Peyer's patch (tissue), 4 donors: Measurements from ENCODE around the gene TMC5. TPM values are rescaled to one million over a fixed set of nuclear protein-coding genes. Genes with fewer than 3 reads are reported as not detected.
A peak's percentile ranks its signal among the peaks of the same experiment; 100 is the strongest.
"Not testable (repeated sequence)": the region's sequence is repeated elsewhere in the genome, so short reads cannot be mapped to it uniquely, and the experiment has no call there.

Experiments
- DNase-seq, 3 donors: peaks; one replicate each; pipeline ENCODE4 v3.0.0-alpha.2; 2017 to 2019
- H3K27ac ChIP-seq, 4 donors: fragments of 200-600 bp; sonication (generic); one replicate each; pipeline ENCODE4 v1.5.1; 2016 to 2019
- H3K27me3 ChIP-seq, 2 donors: fragments of 200-600 bp; sonication (generic); one replicate each; pipeline ENCODE4 v1.5.1; 2019
- H3K36me3 ChIP-seq, 3 donors: fragments of 200-600 bp; sonication (generic); one replicate each; pipeline ENCODE4 v1.5.1; 2016 to 2019
- H3K4me1 ChIP-seq, 4 donors: fragments of 200-600 bp; sonication (generic); one replicate each; pipeline ENCODE4 v1.5.1; 2016 to 2019
- H3K4me3 ChIP-seq, 4 donors: fragments of 200-600 bp; sonication (generic); 1 replicate in 3 of 4; 2 replicates in 1 of 4; pipeline ENCODE4 v1.5.1; 2016 to 2019; ENCODE audit warnings: mild to moderate bottlenecking in 1 of 4
- H3K9me3 ChIP-seq, 4 donors: fragments of 200-600 bp; sonication (generic); one replicate each; pipeline ENCODE4 v1.5.1; 2016 to 2019; ENCODE audit warnings: mild to moderate bottlenecking in 1 of 4
- POLR2A ChIP-seq, 2 donors: fragments of 450-650 bp; IDR thresholded peaks; one replicate each; pipeline ENCODE4 v1.5.1; 2017; ENCODE audit warnings: antibody characterized with exemption in 2 of 2, mild to moderate bottlenecking in 2 of 2, moderate library complexity in 2 of 2
- total RNA-seq, 4 donors: library from RNA; depleted of rRNA; stranded (reverse); fragments of >200 nt; gene quantifications; one replicate each; pipeline ENCODE4 v1.1.0, GENCODE V29; 2016
- TF ChIP-seq, protein P1 (sequence below), 6 experiments: fragments of 450-650 bp in 4 of 6; fragments of 200-600 bp in 2 of 6; sonication (generic) in 1 of 6; IDR thresholded peaks; one replicate each; pipeline ENCODE4 v1.5.1; 2017 to 2019; ENCODE audit warnings: antibody characterized with exemption in 6 of 6, mild to moderate bottlenecking in 3 of 6, moderate library complexity in 1 of 6

TMC5 gene
- total RNA-seq, 4 donors from 2014 or later, result 26.4 to 218 (median 175) TPM

DNA sequence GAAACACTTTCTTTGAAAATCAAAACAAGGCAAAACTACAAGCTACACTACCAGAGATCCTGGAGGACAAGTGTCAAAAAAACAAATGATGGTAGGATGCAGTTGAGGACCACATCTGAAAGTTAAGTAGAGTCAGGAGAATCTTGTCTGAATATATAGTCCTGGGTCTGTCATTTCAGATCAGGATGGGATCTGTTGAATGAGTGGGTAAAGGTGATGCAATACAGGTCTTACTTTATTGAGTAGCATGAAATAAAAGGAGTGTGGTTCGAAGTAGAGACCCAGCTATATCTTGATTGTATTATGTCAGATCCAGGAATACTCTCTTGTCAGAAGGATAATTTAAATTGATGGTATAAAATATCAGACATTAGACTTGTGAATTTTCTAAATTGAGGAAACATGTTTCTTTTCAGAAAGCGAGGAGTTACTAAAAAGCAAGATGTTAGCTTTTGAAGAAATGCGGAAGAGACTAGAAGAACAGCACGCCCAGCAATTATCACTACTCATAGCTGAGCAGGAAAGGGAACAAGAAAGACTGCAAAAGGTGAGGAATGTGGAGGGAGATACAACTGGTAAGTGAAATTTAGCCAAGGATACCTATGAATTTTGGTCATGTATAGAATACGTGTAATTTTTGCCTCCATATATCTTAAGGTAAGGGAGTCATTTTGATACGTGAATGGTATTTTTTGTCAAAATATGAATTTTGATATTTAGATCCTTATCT, 122.7 kb downstream of the TMC5 start:
- H3K4me3 ChIP-seq, result no peak overlapping the region
- peaks cover 0 to 62% (median 0%) of the 10 kb centered on the region in 3 donors for H3K36me3 ChIP-seq
- H3K9me3 ChIP-seq, result no peaks in the 10 kb centered on the region
- H3K27ac ChIP-seq, result no peak overlapping the region
- DNase-seq, result no peak
- no peaks in the 10 kb centered on the region for H3K27me3 ChIP-seq
- H3K4me1 ChIP-seq, result peaks cover 0 to 4% (median 0%) of the 10 kb centered on the region in 4 donors
- no peak for TF ChIP-seq POLR2A (IDR thresholded peaks at IDR 0.05)
- TF ChIP-seq, protein P1, sequence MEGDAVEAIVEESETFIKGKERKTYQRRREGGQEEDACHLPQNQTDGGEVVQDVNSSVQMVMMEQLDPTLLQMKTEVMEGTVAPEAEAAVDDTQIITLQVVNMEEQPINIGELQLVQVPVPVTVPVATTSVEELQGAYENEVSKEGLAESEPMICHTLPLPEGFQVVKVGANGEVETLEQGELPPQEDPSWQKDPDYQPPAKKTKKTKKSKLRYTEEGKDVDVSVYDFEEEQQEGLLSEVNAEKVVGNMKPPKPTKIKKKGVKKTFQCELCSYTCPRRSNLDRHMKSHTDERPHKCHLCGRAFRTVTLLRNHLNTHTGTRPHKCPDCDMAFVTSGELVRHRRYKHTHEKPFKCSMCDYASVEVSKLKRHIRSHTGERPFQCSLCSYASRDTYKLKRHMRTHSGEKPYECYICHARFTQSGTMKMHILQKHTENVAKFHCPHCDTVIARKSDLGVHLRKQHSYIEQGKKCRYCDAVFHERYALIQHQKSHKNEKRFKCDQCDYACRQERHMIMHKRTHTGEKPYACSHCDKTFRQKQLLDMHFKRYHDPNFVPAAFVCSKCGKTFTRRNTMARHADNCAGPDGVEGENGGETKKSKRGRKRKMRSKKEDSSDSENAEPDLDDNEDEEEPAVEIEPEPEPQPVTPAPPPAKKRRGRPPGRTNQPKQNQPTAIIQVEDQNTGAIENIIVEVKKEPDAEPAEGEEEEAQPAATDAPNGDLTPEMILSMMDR (IDR thresholded peaks at IDR 0.05), result no peak

DNA sequence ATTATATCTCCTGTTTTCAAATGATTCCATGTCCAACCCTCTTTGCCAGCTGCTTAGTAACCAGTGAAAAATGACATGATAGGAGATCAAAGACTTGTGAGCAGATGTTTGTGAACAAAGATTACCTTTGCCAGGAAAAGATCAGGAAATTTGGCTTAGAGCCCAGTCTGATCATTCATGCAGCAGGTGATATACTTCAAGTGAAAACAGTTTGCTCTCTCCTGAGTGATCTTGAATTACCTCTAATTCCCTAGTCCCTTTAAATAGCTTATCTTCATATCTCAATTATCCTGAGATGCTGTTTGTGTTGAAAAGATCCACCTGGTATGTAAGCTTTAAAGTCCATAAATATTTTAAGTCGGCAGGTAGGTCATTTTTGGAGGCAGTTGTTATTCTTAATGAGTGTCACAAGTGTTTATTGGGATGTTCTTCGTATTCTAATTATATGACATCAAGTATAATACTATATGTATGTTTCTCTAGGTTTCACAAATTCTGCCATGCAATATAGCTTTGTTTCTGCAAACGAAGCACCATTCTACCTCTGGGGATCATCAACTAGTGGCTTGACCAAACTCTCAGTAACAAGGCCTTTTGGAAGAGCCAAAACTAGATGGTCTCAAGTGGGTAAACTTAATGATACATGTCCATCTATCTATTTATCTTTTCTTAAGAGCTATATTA, 124.6 kb downstream of the TMC5 start:
- TF ChIP-seq POLR2A (IDR thresholded peaks at IDR 0.05), result no peak
- TF ChIP-seq, protein P1 (IDR thresholded peaks at IDR 0.05), result no peak
- DNase-seq, result no peak
- Histone ChIP-seq H3K27ac (peak overlapping the region in 1 of 4 donors; percentile 26), H3K36me3 (peaks cover 0 to 60% (median 0%) of the 10 kb centered on the region in 3 donors), H3K4me3 (no peak overlapping the region), H3K27me3 (no peaks in the 10 kb centered on the region), H3K4me1 (peaks cover 0 to 4% (median 0%) of the 10 kb centered on the region in 4 donors), H3K9me3 (no peaks in the 10 kb centered on the region)

DNA sequence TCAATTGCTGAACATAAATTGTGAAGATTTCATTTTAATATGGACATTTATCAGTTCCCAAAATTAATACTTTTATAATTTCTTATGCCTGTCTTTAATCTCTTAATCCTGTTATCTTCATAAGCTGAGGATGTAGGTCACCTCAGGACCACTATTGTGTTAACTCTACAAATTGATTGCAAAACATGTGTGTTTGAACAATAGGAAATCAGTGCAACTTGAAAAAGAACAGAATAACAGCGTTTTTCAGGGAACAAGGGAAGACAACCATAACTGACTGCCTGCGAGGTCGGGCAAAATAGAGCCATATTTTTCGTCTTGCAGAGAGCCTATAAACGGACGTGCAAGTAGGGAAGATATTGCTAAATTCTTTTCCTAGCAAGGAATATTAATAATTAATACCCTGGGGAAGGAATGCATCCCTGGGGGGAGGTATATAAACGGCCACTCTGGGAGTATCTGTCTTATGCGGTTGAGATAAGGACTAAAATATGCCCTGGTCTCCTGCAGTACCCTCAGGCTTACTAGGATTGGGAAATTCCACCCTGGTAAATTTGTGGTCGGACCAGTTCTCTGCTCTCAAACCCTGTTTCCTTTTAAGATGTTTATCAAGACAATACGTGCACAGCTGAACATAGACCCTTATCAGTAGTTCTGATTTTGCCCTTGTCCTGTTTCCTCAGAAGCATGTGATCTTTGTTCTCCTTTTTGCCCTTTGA, 125.8 kb downstream of the TMC5 start:
- not testable (repeated sequence) for H3K4me3 ChIP-seq, H3K9me3 ChIP-seq, H3K4me1 ChIP-seq, DNase-seq, H3K27ac ChIP-seq, H3K27me3 ChIP-seq
- peaks cover 0 to 65% (median 0%) of the 10 kb centered on the region in 3 donors for H3K36me3 ChIP-seq

DNA sequence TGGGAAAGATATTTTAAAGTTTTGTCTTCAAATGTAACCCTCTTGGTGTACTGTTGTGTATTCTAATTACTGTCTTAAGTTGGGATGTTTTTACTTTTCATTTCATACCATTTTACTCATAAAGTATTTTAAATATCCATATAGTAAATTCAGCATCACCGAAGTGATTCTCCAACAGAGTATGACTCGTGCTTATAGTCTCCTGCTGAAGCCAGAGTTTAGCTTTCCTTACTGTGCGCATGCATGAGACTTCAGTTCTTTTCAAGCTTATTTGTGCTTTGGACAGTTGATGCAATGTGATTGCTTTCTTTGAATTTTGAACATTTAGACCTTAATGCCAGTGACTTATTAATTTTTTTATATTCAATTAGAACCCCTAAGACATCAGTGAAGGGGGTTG, 130.5 kb downstream of the TMC5 start:
- Histone ChIP-seq H3K4me3 (no peak overlapping the region), H3K4me1 (no peaks in the 10 kb centered on the region), H3K27ac (no peak overlapping the region), H3K9me3 (no peaks in the 10 kb centered on the region), H3K27me3 (no peaks in the 10 kb centered on the region), H3K36me3 (peaks cover 0 to 77% (median 0%) of the 10 kb centered on the region in 3 donors)
- DNase-seq, result no peak
- TF ChIP-seq, protein P1 (IDR thresholded peaks at IDR 0.05), result no peak
- no peak for TF ChIP-seq POLR2A (IDR thresholded peaks at IDR 0.05)

Other genes starting within 250 kb of the TMC5 start
- 10 to 100 TPM in 2 of 4 donors, 1 to 10 TPM in 2; 4.2 to 30.5 (median 9.6) TPM for gene SYT17, start 249.6 kb upstream of the TMC5 start, total RNA-seq
- gene CLEC19A, start 132.2 kb upstream of the TMC5 start, total RNA-seq, result not detected
- gene GDE1, start 104.2 kb downstream of the TMC5 start, total RNA-seq, result 10 to 100 TPM; 39.6 to 82.8 (median 59.4) TPM
- gene CCP110, start 106.1 kb downstream of the TMC5 start, total RNA-seq, result 10 to 100 TPM; 12.4 to 21.5 (median 15.6) TPM
- gene VPS35L, start 137.8 kb downstream of the TMC5 start, total RNA-seq, result 10 to 100 TPM; 35.2 to 71.8 (median 45.2) TPM